ENCODE measurements around the gene NR6A1. TPM values are rescaled to one million over a fixed set of nuclear protein-coding genes. Genes with fewer than 3 reads are reported as not detected.

Gene NR6A1
- total and polyA plus RNA-seq, 2 experiments from 2014 or later, result 44.2 to 139 TPM

- TF ChIP-seq ZNF462 (CRISPR knock-in tag; IDR thresholded peaks at IDR 0.05), result no peak
- TF ChIP-seq CREB1 (CRISPR knock-in tag; IDR thresholded peaks at IDR 0.05; ENCODE audit: low read depth), result no peak
Measured at GRCh38 chr9:124576751-124577150, 194.4 kb downstream of the NR6A1 start (continued).

GRCh38 chr9:124574534-124575375 lies 196.4 kb downstream of the NR6A1 start:
- peaks cover 4% of the 10 kb centered on the region; the same call in 1 of the 2 replicates for H3K9me2 ChIP-seq (ENCODE audit: insufficient read depth)
- TF ChIP-seq ZNF331 (CRISPR knock-in tag; IDR thresholded peaks at IDR 0.05; ENCODE audit: low read depth), result no peak
- TF ChIP-seq CREB1 (CRISPR knock-in tag; IDR thresholded peaks at IDR 0.05; ENCODE audit: low read depth), result no peak
- TF ChIP-seq EZH2phosphoT487 (IDR thresholded peaks at IDR 0.05; ENCODE audit: unreplicated experiment), result no peak
- TF ChIP-seq NANOG (IDR thresholded peaks at IDR 0.05; ENCODE audit: borderline replicate concordance), result no peak
- no peak for TF ChIP-seq JUNB (IDR thresholded peaks at IDR 0.05; ENCODE audit: unreplicated experiment)
- TF ChIP-seq STAT1 (IDR thresholded peaks at IDR 0.05; ENCODE audit: unreplicated experiment), result no peak
- TF ChIP-seq POLR2AphosphoS5 (IDR thresholded peaks at IDR 0.05; ENCODE audit: low read depth), result no peak
- no peak for TF ChIP-seq ZNF114 (CRISPR knock-in tag; IDR thresholded peaks at IDR 0.05)
- TF ChIP-seq ZNF462 (CRISPR knock-in tag; IDR thresholded peaks at IDR 0.05), result no peak

More at GRCh38 chr9:124574534-124575375, 196.4 kb downstream of the NR6A1 start:
- no peaks in the 10 kb centered on the region for H3K36me3 ChIP-seq (ENCODE audit: insufficient read depth)
- peaks cover 37% of the 10 kb centered on the region for H3K4me1 ChIP-seq (ENCODE audit: insufficient read depth)
- ATAC-seq (no peak), DNase-seq (ENCODE audit: low spot score) (no peak)
- no peak overlapping the region; the same call in 1 of the 2 replicates for H3K27ac Mint-ChIP-seq
- H3K27ac ChIP-seq (ENCODE audit: low read depth), result no peak overlapping the region
- no peak overlapping the region for H2AFZ ChIP-seq
- H3K36me3 Mint-ChIP-seq (ENCODE audit: low read depth), result peaks cover 6% of the 10 kb centered on the region; the same call in 2 of the 3 replicates
- H3K27me3 ChIP-seq (ENCODE audit: insufficient read depth), result no peaks in the 10 kb centered on the region
- H3K79me2 ChIP-seq (replicated peaks; ENCODE audit: insufficient read depth), result peaks cover 26% of the 10 kb centered on the region
- H4K20me1 ChIP-seq (replicated peaks; ENCODE audit: insufficient read depth), result no peaks in the 10 kb centered on the region
- no peak overlapping the region for H3K4me3 ChIP-seq
- H3K4me2 ChIP-seq, result no peak overlapping the region
- H3K9me3 Mint-ChIP-seq, result peaks cover 2% of the 10 kb centered on the region; the same call in 1 of the 3 replicates
- H3K27me3 Mint-ChIP-seq (ENCODE audit: insufficient read depth, low read depth, poor library complexity), result peaks cover 4% of the 10 kb centered on the region
- no peak overlapping the region for H3K4me3 Mint-ChIP-seq
- no peaks in the 10 kb centered on the region for H3F3A ChIP-seq (replicated peaks; ENCODE audit: low read depth)
- peaks cover 56% of the 10 kb centered on the region for H3K4me1 Mint-ChIP-seq
